Measurements from ENCODE around the gene SLCO4C1. TPM values are rescaled to one million over a fixed set of nuclear protein-coding genes. Genes with fewer than 3 reads are reported as not detected.

Gene SLCO4C1
- total RNA-seq, 1 donor = 2.5 TPM

GRCh38 chr5:102243213-102243612 lies 52.9 kb downstream of the SLCO4C1 start:
- Histone ChIP-seq H3K79me2 (ENCODE audit: insufficient read depth, low read length) (no peaks in the 10 kb centered on the region), H3K27ac (ENCODE audit: low read depth, low read length) (no peak overlapping the region), H2AFZ (ENCODE audit: low read length) (no peak overlapping the region), H3K36me3 (ENCODE audit: insufficient read depth, low read length) (no peaks in the 10 kb centered on the region), H3K4me2 (ENCODE audit: insufficient read depth, low read length) (no peak overlapping the region), H3K27me3 (ENCODE audit: insufficient read depth, low read length) (no peaks in the 10 kb centered on the region), H4K20me1 (ENCODE audit: insufficient read depth, low read length) (no peaks in the 10 kb centered on the region), H3K4me1 (ENCODE audit: insufficient read depth, low read length) (no peaks in the 10 kb centered on the region), H3K4me3 (ENCODE audit: insufficient read depth, low read length) (no peak overlapping the region), H3K9me3 (ENCODE audit: low read depth, low read length) (peaks cover 7% of the 10 kb centered on the region)
- no peak for TF ChIP-seq CTCF (IDR thresholded peaks at IDR 0.05; ENCODE audit: extremely low read depth, low read depth, low read length)
- no peak for DNase-seq (ENCODE audit: insufficient read length, low spot score, missing footprints)

GRCh38 chr5:102241809-102242421 lies 54.2 kb downstream of the SLCO4C1 start:
- Histone ChIP-seq H3K4me1 (ENCODE audit: insufficient read depth, low read length) (no peaks in the 10 kb centered on the region), H3K4me3 (ENCODE audit: insufficient read depth, low read length) (no peak overlapping the region), H3K4me2 (ENCODE audit: insufficient read depth, low read length) (no peak overlapping the region), H3K79me2 (ENCODE audit: insufficient read depth, low read length) (no peaks in the 10 kb centered on the region), H3K36me3 (ENCODE audit: insufficient read depth, low read length) (no peaks in the 10 kb centered on the region), H3K27me3 (ENCODE audit: insufficient read depth, low read length) (no peaks in the 10 kb centered on the region), H4K20me1 (ENCODE audit: insufficient read depth, low read length) (no peaks in the 10 kb centered on the region), H3K27ac (ENCODE audit: low read depth, low read length) (no peak overlapping the region), H2AFZ (ENCODE audit: low read length) (no peak overlapping the region), H3K9me3 (ENCODE audit: low read depth, low read length) (peaks cover 5% of the 10 kb centered on the region)
- no peak for TF ChIP-seq CTCF (IDR thresholded peaks at IDR 0.05; ENCODE audit: extremely low read depth, low read depth, low read length)
- no peak for DNase-seq (ENCODE audit: insufficient read length, low spot score, missing footprints)

- TF ChIP-seq CTCF (IDR thresholded peaks at IDR 0.05; ENCODE audit: extremely low read depth, low read depth, low read length) = no peak
- H3K36me3 ChIP-seq (ENCODE audit: insufficient read depth, low read length) = no peaks in the 10 kb centered on the region
- no peak overlapping the region for H3K27ac ChIP-seq (ENCODE audit: low read depth, low read length)
Measured at GRCh38 chr5:102231693-102232619, 64.1 kb downstream of the SLCO4C1 start.

GRCh38 chr5:102229685-102230084 lies 66.4 kb downstream of the SLCO4C1 start:
- Histone ChIP-seq H3K27me3 (ENCODE audit: insufficient read depth, low read length) (no peaks in the 10 kb centered on the region), H3K27ac (ENCODE audit: low read depth, low read length) (no peak overlapping the region), H3K79me2 (ENCODE audit: insufficient read depth, low read length) (no peaks in the 10 kb centered on the region), H3K4me2 (ENCODE audit: insufficient read depth, low read length) (no peak overlapping the region), H3K4me3 (ENCODE audit: insufficient read depth, low read length) (no peak overlapping the region), H4K20me1 (ENCODE audit: insufficient read depth, low read length) (no peaks in the 10 kb centered on the region), H3K36me3 (ENCODE audit: insufficient read depth, low read length) (no peaks in the 10 kb centered on the region), H2AFZ (ENCODE audit: low read length) (no peak overlapping the region), H3K9me3 (ENCODE audit: low read depth, low read length) (peaks cover 3% of the 10 kb centered on the region), H3K4me1 (ENCODE audit: insufficient read depth, low read length) (no peaks in the 10 kb centered on the region)
- no peak for DNase-seq (ENCODE audit: insufficient read length, low spot score, missing footprints)
- no peak for TF ChIP-seq CTCF (IDR thresholded peaks at IDR 0.05; ENCODE audit: extremely low read depth, low read depth, low read length)

More at GRCh38 chr5:102231693-102232619, 64.1 kb downstream of the SLCO4C1 start:
- Histone ChIP-seq H3K27me3 (ENCODE audit: insufficient read depth, low read length) (no peaks in the 10 kb centered on the region), H4K20me1 (ENCODE audit: insufficient read depth, low read length) (no peaks in the 10 kb centered on the region), H3K9me3 (ENCODE audit: low read depth, low read length) (peaks cover 3% of the 10 kb centered on the region), H3K4me3 (ENCODE audit: insufficient read depth, low read length) (no peak overlapping the region), H3K79me2 (ENCODE audit: insufficient read depth, low read length) (no peaks in the 10 kb centered on the region), H2AFZ (ENCODE audit: low read length) (no peak overlapping the region), H3K4me1 (ENCODE audit: insufficient read depth, low read length) (no peaks in the 10 kb centered on the region), H3K4me2 (ENCODE audit: insufficient read depth, low read length) (no peak overlapping the region)
- DNase-seq (ENCODE audit: insufficient read length, low spot score, missing footprints) = no peak
